Measurements from ENCODE around the gene TOMM22.

Gene TOMM22

GRCh38 chr22:38685761-38686160, 4.0 kb downstream of the TOMM22 start:
- H3K9me3 ChIP-seq (ENCODE audit: low read depth, low read length), result no peaks in the 10 kb centered on the region
- TF ChIP-seq POLR2AphosphoS5 (IDR thresholded peaks at IDR 0.05; ENCODE audit: borderline replicate concordance, low read depth, low read length) (peak; percentile 30; the same call in 1 of the 2 replicates), EZH2 (IDR thresholded peaks at IDR 0.05) (no peak)
- no peak overlapping the region for H3K4me3 ChIP-seq
- DNase-seq (ENCODE audit: low read depth, low spot score), result no peak
- peaks cover 47% of the 10 kb centered on the region for H3K36me3 ChIP-seq (ENCODE audit: insufficient read depth, low read length)
- no peak overlapping the region for H3K9ac ChIP-seq (ENCODE audit: insufficient read length)
- H3K27ac ChIP-seq, result no peak overlapping the region

GRCh38 chr22:38689651-38690050, 7.9 kb downstream of the TOMM22 start:
- no peaks in the 10 kb centered on the region for H3K9me3 ChIP-seq (ENCODE audit: low read depth, low read length)
- no peak overlapping the region for H3K27ac ChIP-seq
- no peak for DNase-seq (ENCODE audit: low read depth, low spot score)
- H3K36me3 ChIP-seq (ENCODE audit: insufficient read depth, low read length), result peaks cover 31% of the 10 kb centered on the region
- no peak for TF ChIP-seq FOXP2 (optimal IDR thresholded peaks at IDR 0.05; ENCODE audit: control extremely low read depth, extremely low read length, insufficient read depth)
- TF ChIP-seq POLR2AphosphoS5 (IDR thresholded peaks at IDR 0.05; ENCODE audit: borderline replicate concordance, low read depth, low read length), result no peak
- TF ChIP-seq EZH2 (IDR thresholded peaks at IDR 0.05), result no peak
- H3K9ac ChIP-seq (ENCODE audit: insufficient read length), result no peak overlapping the region
- H3K4me3 ChIP-seq, result no peak overlapping the region

GRCh38 chr22:38694049-38694448, 12.3 kb downstream of the TOMM22 start:
- no peak overlapping the region for H3K4me3 ChIP-seq
- DNase-seq (ENCODE audit: low read depth, low spot score), result no peak
- no peak for TF ChIP-seq FOXP2 (optimal IDR thresholded peaks at IDR 0.05; ENCODE audit: control extremely low read depth, extremely low read length, insufficient read depth)
- TF ChIP-seq POLR2AphosphoS5 (IDR thresholded peaks at IDR 0.05; ENCODE audit: borderline replicate concordance, low read depth, low read length), result no peak
- TF ChIP-seq EZH2 (IDR thresholded peaks at IDR 0.05), result no peak
- H3K27ac ChIP-seq, result no peak overlapping the region
- peaks cover 16% of the 10 kb centered on the region for H3K36me3 ChIP-seq (ENCODE audit: insufficient read depth, low read length)
- H3K9ac ChIP-seq (ENCODE audit: insufficient read length), result no peak overlapping the region
- no peaks in the 10 kb centered on the region for H3K9me3 ChIP-seq (ENCODE audit: low read depth, low read length)

- no peak overlapping the region for H3K27ac ChIP-seq
- no peaks in the 10 kb centered on the region for H3K9me3 ChIP-seq (ENCODE audit: low read depth, low read length)
- peaks cover 19% of the 10 kb centered on the region for H3K36me3 ChIP-seq (ENCODE audit: insufficient read depth, low read length)
- DNase-seq (ENCODE audit: low read depth, low spot score), result no peak
- TF ChIP-seq FOXP2 (optimal IDR thresholded peaks at IDR 0.05; ENCODE audit: control extremely low read depth, extremely low read length, insufficient read depth), result no peak
- TF ChIP-seq EZH2 (IDR thresholded peaks at IDR 0.05), result no peak
- no peak for TF ChIP-seq POLR2AphosphoS5 (IDR thresholded peaks at IDR 0.05; ENCODE audit: borderline replicate concordance, low read depth, low read length)
- H3K4me3 ChIP-seq, result no peak overlapping the region
- no peak overlapping the region for H3K9ac ChIP-seq (ENCODE audit: insufficient read length)
Measured at GRCh38 chr22:38694940-38695339, 13.2 kb downstream of the TOMM22 start.

- no peak overlapping the region for H3K9ac ChIP-seq (ENCODE audit: insufficient read length)
- H3K27ac ChIP-seq, result peak overlapping the region; percentile 17; the same call in 1 of the 2 replicates
- peaks cover 19% of the 10 kb centered on the region for H3K36me3 ChIP-seq (ENCODE audit: insufficient read depth, low read length)
- DNase-seq (ENCODE audit: low read depth, low spot score), result no peak
- TF ChIP-seq EZH2 (IDR thresholded peaks at IDR 0.05) (no peak), FOXP2 (optimal IDR thresholded peaks at IDR 0.05; ENCODE audit: control extremely low read depth, extremely low read length, insufficient read depth) (no peak), POLR2AphosphoS5 (IDR thresholded peaks at IDR 0.05; ENCODE audit: borderline replicate concordance, low read depth, low read length) (no peak)
- no peak overlapping the region for H3K4me3 ChIP-seq
- no peaks in the 10 kb centered on the region for H3K9me3 ChIP-seq (ENCODE audit: low read depth, low read length)
Measured at GRCh38 chr22:38696606-38697424, 15.1 kb downstream of the TOMM22 start.

GRCh38 chr22:38697425-38698089, 15.8 kb downstream of the TOMM22 start:
- no peaks in the 10 kb centered on the region for H3K9me3 ChIP-seq (ENCODE audit: low read depth, low read length)
- TF ChIP-seq EZH2 (IDR thresholded peaks at IDR 0.05), result no peak
- peak overlapping the region; percentile 17; the same call in 1 of the 2 replicates for H3K27ac ChIP-seq
- H3K9ac ChIP-seq (ENCODE audit: insufficient read length), result no peak overlapping the region
- no peak for DNase-seq (ENCODE audit: low read depth, low spot score)
- peaks cover 19% of the 10 kb centered on the region for H3K36me3 ChIP-seq (ENCODE audit: insufficient read depth, low read length)
- H3K4me3 ChIP-seq, result peak overlapping the region; percentile 98

GRCh38 chr22:38698407-38699094, 16.8 kb downstream of the TOMM22 start:
- H3K27ac ChIP-seq, result 0 out of 2 replicates have a peak overlapping the region, but pooled peaks have one; percentile 19
- H3K9ac ChIP-seq (ENCODE audit: insufficient read length), result no peak overlapping the region
- peak overlapping the region; percentile 98 for H3K4me3 ChIP-seq
- H3K36me3 ChIP-seq (ENCODE audit: insufficient read depth, low read length), result peaks cover 16% of the 10 kb centered on the region
- H3K9me3 ChIP-seq (ENCODE audit: low read depth, low read length), result no peaks in the 10 kb centered on the region
- TF ChIP-seq FOXP2 (optimal IDR thresholded peaks at IDR 0.05; ENCODE audit: control extremely low read depth, extremely low read length, insufficient read depth), result no peak
- TF ChIP-seq EZH2 (IDR thresholded peaks at IDR 0.05), result no peak
- no peak for TF ChIP-seq POLR2AphosphoS5 (IDR thresholded peaks at IDR 0.05; ENCODE audit: borderline replicate concordance, low read depth, low read length)
- DNase-seq (ENCODE audit: low read depth, low spot score), result no peak

GRCh38 chr22:38699143-38699542, 17.4 kb downstream of the TOMM22 start:
- TF ChIP-seq POLR2AphosphoS5 (IDR thresholded peaks at IDR 0.05; ENCODE audit: borderline replicate concordance, low read depth, low read length) (no peak), EZH2 (IDR thresholded peaks at IDR 0.05) (no peak), FOXP2 (optimal IDR thresholded peaks at IDR 0.05; ENCODE audit: control extremely low read depth, extremely low read length, insufficient read depth) (no peak)
- Histone ChIP-seq H3K4me3 (peak overlapping the region; percentile 98), H3K9me3 (ENCODE audit: low read depth, low read length) (no peaks in the 10 kb centered on the region), H3K27ac (no peak overlapping the region), H3K36me3 (ENCODE audit: insufficient read depth, low read length) (peaks cover 16% of the 10 kb centered on the region), H3K9ac (ENCODE audit: insufficient read length) (peak overlapping the region; percentile 97)
- DNase-seq (ENCODE audit: low read depth, low spot score), result no peak

Data from SK-N-MC (cell line).